ENCODE measurements around the gene DPP3.

The DPP3 gene

DNA sequence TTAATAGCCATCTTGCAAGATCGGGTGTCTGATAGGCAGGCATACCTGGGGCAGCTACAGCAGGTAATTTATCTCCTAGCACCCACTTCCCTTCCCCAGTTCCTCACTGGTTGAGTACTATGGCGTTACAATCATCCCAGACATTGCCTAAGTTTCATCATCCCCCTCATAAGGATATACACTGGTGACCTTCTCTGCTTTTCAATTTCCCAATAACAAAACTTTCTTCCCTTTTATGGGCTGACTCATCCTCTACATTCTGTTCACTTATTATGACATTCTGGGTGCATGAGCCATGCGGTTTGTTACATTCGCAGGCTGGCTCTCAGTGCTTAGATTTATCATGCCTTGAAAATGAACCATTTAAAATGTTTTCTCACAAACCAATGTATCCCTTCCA lies 36.6 kb upstream of the DPP3 start:
- TF ChIP-seq ZNF70 (CRISPR knock-in tag; IDR thresholded peaks at IDR 0.05) (no peak), SNAI2 (CRISPR knock-in tag; IDR thresholded peaks at IDR 0.05) (no peak), ISL1 (CRISPR knock-in tag; IDR thresholded peaks at IDR 0.05) (no peak), CSDC2 (CRISPR knock-in tag; IDR thresholded peaks at IDR 0.05) (no peak), ARNTL (CRISPR knock-in tag; IDR thresholded peaks at IDR 0.05; ENCODE audit: borderline replicate concordance, low read depth) (no peak), OSR1 (CRISPR knock-in tag; IDR thresholded peaks at IDR 0.05) (no peak)
- TF ChIP-seq, protein P1, sequence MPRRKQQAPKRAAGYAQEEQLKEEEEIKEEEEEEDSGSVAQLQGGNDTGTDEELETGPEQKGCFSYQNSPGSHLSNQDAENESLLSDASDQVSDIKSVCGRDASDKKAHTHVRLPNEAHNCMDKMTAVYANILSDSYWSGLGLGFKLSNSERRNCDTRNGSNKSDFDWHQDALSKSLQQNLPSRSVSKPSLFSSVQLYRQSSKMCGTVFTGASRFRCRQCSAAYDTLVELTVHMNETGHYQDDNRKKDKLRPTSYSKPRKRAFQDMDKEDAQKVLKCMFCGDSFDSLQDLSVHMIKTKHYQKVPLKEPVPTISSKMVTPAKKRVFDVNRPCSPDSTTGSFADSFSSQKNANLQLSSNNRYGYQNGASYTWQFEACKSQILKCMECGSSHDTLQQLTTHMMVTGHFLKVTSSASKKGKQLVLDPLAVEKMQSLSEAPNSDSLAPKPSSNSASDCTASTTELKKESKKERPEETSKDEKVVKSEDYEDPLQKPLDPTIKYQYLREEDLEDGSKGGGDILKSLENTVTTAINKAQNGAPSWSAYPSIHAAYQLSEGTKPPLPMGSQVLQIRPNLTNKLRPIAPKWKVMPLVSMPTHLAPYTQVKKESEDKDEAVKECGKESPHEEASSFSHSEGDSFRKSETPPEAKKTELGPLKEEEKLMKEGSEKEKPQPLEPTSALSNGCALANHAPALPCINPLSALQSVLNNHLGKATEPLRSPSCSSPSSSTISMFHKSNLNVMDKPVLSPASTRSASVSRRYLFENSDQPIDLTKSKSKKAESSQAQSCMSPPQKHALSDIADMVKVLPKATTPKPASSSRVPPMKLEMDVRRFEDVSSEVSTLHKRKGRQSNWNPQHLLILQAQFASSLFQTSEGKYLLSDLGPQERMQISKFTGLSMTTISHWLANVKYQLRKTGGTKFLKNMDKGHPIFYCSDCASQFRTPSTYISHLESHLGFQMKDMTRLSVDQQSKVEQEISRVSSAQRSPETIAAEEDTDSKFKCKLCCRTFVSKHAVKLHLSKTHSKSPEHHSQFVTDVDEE (CRISPR knock-in tag; IDR thresholded peaks at IDR 0.05) = no peak
- ATAC-seq = peak; percentile 46; the same call in 2 of the 3 replicates

DNA sequence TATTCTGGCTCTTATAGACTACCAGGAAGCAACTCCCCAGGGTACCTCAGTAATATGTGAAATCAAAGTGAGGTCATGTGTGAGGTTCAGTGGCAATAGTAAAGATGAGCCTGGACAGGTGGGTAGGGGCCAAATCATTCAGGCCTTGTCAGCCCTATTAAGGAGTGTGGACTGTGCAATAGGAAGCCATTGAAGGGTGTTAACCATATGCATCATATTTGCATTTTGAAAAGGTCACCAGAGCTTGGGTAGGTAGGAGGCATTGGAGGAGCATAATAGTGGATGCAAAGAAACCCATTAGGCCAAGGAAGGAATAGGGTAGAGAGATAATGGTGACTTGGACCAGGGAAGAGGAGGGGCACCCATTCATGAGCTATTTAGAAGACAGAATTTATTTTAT lies 33.2 kb upstream of the DPP3 start:
- ATAC-seq = no peak

DNA sequence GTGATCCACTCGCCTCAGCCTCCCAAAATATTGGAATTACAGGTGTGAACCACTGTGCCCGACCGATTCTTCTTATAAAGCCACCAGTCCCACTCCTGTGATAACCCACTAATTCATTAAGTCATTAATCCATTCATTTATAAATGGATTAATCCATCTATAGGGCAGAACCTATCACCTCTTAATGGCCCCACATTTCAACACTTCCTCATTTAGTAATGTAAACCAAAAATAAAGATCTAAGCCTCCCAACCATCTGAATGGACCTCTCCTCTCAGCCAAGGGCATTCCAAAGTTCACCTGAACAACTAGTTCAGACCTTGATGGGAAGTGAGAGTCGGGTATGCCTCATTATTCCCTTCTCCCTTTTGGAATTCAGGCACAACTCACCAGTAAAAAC lies 31.7 kb upstream of the DPP3 start:
- ATAC-seq = no peak
- TF ChIP-seq OSR1 (CRISPR knock-in tag; IDR thresholded peaks at IDR 0.05) = no peak
- TF ChIP-seq ISL1 (CRISPR knock-in tag; IDR thresholded peaks at IDR 0.05) = no peak
- no peak for TF ChIP-seq ZNF8 (CRISPR knock-in tag; IDR thresholded peaks at IDR 0.05)
- TF ChIP-seq BACH2 (CRISPR knock-in tag; IDR thresholded peaks at IDR 0.05; ENCODE audit: borderline replicate concordance) = no peak
- TF ChIP-seq, protein P2, sequence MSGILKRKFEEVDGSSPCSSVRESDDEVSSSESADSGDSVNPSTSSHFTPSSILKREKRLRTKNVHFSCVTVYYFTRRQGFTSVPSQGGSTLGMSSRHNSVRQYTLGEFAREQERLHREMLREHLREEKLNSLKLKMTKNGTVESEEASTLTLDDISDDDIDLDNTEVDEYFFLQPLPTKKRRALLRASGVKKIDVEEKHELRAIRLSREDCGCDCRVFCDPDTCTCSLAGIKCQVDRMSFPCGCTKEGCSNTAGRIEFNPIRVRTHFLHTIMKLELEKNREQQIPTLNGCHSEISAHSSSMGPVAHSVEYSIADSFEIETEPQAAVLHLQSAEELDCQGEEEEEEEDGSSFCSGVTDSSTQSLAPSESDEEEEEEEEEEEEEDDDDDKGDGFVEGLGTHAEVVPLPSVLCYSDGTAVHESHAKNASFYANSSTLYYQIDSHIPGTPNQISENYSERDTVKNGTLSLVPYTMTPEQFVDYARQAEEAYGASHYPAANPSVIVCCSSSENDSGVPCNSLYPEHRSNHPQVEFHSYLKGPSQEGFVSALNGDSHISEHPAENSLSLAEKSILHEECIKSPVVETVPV (CRISPR knock-in tag; IDR thresholded peaks at IDR 0.05) = no peak
- no peak for TF ChIP-seq TCF4 (CRISPR knock-in tag; IDR thresholded peaks at IDR 0.05; ENCODE audit: borderline replicate concordance)
- no peak for TF ChIP-seq ZFP3 (CRISPR knock-in tag; IDR thresholded peaks at IDR 0.05)
- TF ChIP-seq, protein P3, sequence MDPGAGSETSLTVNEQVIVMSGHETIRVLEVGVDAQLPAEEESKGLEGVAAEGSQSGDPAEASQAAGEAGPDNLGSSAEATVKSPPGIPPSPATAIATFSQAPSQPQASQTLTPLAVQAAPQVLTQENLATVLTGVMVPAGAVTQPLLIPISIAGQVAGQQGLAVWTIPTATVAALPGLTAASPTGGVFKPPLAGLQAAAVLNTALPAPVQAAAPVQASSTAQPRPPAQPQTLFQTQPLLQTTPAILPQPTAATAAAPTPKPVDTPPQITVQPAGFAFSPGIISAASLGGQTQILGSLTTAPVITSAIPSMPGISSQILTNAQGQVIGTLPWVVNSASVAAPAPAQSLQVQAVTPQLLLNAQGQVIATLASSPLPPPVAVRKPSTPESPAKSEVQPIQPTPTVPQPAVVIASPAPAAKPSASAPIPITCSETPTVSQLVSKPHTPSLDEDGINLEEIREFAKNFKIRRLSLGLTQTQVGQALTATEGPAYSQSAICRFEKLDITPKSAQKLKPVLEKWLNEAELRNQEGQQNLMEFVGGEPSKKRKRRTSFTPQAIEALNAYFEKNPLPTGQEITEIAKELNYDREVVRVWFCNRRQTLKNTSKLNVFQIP (CRISPR knock-in tag; IDR thresholded peaks at IDR 0.05; ENCODE audit: borderline replicate concordance, low read depth) = no peak
- TF ChIP-seq CSDC2 (CRISPR knock-in tag; IDR thresholded peaks at IDR 0.05) = no peak
- TF ChIP-seq RARB (CRISPR knock-in tag; IDR thresholded peaks at IDR 0.05) = no peak
- no peak for TF ChIP-seq ZNF565 (CRISPR knock-in tag; conservative IDR thresholded peaks at IDR 0.05; ENCODE audit: low read depth)

More for the DNA sequence above, 33.2 kb upstream of the DPP3 start:
- TF ChIP-seq ZNF8 (CRISPR knock-in tag; IDR thresholded peaks at IDR 0.05) (no peak), PPARA (CRISPR knock-in tag; IDR thresholded peaks at IDR 0.05; ENCODE audit: borderline replicate concordance) (no peak), ZFP30 (CRISPR knock-in tag; IDR thresholded peaks at IDR 0.05) (no peak), ZNF70 (CRISPR knock-in tag; IDR thresholded peaks at IDR 0.05) (no peak), ESRRG (CRISPR knock-in tag; IDR thresholded peaks at IDR 0.05) (no peak), RARB (CRISPR knock-in tag; IDR thresholded peaks at IDR 0.05) (no peak), TOX (CRISPR knock-in tag; IDR thresholded peaks at IDR 0.05; ENCODE audit: borderline replicate concordance) (no peak), SNAI2 (CRISPR knock-in tag; IDR thresholded peaks at IDR 0.05) (no peak), GLIS3 (CRISPR knock-in tag; IDR thresholded peaks at IDR 0.05) (no peak), ZNF565 (CRISPR knock-in tag; conservative IDR thresholded peaks at IDR 0.05; ENCODE audit: low read depth) (no peak), TCF4 (CRISPR knock-in tag; IDR thresholded peaks at IDR 0.05; ENCODE audit: borderline replicate concordance) (no peak), CSDC2 (CRISPR knock-in tag; IDR thresholded peaks at IDR 0.05) (no peak), ISL1 (CRISPR knock-in tag; IDR thresholded peaks at IDR 0.05) (no peak)
- TF ChIP-seq, protein P4, sequence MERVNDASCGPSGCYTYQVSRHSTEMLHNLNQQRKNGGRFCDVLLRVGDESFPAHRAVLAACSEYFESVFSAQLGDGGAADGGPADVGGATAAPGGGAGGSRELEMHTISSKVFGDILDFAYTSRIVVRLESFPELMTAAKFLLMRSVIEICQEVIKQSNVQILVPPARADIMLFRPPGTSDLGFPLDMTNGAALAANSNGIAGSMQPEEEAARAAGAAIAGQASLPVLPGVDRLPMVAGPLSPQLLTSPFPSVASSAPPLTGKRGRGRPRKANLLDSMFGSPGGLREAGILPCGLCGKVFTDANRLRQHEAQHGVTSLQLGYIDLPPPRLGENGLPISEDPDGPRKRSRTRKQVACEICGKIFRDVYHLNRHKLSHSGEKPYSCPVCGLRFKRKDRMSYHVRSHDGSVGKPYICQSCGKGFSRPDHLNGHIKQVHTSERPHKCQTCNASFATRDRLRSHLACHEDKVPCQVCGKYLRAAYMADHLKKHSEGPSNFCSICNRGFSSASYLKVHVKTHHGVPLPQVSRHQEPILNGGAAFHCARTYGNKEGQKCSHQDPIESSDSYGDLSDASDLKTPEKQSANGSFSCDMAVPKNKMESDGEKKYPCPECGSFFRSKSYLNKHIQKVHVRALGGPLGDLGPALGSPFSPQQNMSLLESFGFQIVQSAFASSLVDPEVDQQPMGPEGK (CRISPR knock-in tag; IDR thresholded peaks at IDR 0.05; ENCODE audit: borderline replicate concordance) = no peak
- TF ChIP-seq, protein P2 (CRISPR knock-in tag; IDR thresholded peaks at IDR 0.05) = no peak
- TF ChIP-seq, protein P1 (CRISPR knock-in tag; IDR thresholded peaks at IDR 0.05) = no peak

Data from SK-N-SH treated with all-trans-retinoic acid at 6 μM for 48 hours (cell line).